ENCODE measurements around the gene DAB2IP. TPM values are rescaled to one million over a fixed set of nuclear protein-coding genes. Genes with fewer than 3 reads are reported as not detected.

Gene DAB2IP
- total and polyA plus RNA-seq, 2 experiments from 2014 or later, result 8.9 to 42.8 TPM

DNA sequence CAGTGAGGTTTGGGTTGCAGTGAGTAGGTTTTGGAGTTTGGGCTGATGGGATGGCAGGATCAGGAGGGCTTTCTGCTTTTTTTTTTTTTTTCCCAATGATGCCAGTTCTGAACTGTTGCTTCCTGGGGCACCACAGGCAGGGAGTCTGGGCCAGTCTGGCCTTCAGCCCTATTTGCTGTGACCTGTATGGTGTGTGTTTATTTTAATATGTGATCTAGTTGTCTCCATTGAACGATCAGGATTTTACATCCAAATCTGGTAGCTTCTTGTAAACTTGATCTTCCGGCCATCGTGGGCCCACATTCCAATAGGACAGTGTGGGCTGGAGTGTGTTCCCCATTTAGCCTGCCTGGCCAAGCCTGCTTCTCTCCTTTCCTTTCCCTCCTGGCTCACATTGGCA, 25.8 kb upstream of the DAB2IP start:
- peaks cover 12% of the 10 kb centered on the region; the same call in 2 of the 3 replicates for H3K4me1 Mint-ChIP-seq
- TF ChIP-seq, protein P1, sequence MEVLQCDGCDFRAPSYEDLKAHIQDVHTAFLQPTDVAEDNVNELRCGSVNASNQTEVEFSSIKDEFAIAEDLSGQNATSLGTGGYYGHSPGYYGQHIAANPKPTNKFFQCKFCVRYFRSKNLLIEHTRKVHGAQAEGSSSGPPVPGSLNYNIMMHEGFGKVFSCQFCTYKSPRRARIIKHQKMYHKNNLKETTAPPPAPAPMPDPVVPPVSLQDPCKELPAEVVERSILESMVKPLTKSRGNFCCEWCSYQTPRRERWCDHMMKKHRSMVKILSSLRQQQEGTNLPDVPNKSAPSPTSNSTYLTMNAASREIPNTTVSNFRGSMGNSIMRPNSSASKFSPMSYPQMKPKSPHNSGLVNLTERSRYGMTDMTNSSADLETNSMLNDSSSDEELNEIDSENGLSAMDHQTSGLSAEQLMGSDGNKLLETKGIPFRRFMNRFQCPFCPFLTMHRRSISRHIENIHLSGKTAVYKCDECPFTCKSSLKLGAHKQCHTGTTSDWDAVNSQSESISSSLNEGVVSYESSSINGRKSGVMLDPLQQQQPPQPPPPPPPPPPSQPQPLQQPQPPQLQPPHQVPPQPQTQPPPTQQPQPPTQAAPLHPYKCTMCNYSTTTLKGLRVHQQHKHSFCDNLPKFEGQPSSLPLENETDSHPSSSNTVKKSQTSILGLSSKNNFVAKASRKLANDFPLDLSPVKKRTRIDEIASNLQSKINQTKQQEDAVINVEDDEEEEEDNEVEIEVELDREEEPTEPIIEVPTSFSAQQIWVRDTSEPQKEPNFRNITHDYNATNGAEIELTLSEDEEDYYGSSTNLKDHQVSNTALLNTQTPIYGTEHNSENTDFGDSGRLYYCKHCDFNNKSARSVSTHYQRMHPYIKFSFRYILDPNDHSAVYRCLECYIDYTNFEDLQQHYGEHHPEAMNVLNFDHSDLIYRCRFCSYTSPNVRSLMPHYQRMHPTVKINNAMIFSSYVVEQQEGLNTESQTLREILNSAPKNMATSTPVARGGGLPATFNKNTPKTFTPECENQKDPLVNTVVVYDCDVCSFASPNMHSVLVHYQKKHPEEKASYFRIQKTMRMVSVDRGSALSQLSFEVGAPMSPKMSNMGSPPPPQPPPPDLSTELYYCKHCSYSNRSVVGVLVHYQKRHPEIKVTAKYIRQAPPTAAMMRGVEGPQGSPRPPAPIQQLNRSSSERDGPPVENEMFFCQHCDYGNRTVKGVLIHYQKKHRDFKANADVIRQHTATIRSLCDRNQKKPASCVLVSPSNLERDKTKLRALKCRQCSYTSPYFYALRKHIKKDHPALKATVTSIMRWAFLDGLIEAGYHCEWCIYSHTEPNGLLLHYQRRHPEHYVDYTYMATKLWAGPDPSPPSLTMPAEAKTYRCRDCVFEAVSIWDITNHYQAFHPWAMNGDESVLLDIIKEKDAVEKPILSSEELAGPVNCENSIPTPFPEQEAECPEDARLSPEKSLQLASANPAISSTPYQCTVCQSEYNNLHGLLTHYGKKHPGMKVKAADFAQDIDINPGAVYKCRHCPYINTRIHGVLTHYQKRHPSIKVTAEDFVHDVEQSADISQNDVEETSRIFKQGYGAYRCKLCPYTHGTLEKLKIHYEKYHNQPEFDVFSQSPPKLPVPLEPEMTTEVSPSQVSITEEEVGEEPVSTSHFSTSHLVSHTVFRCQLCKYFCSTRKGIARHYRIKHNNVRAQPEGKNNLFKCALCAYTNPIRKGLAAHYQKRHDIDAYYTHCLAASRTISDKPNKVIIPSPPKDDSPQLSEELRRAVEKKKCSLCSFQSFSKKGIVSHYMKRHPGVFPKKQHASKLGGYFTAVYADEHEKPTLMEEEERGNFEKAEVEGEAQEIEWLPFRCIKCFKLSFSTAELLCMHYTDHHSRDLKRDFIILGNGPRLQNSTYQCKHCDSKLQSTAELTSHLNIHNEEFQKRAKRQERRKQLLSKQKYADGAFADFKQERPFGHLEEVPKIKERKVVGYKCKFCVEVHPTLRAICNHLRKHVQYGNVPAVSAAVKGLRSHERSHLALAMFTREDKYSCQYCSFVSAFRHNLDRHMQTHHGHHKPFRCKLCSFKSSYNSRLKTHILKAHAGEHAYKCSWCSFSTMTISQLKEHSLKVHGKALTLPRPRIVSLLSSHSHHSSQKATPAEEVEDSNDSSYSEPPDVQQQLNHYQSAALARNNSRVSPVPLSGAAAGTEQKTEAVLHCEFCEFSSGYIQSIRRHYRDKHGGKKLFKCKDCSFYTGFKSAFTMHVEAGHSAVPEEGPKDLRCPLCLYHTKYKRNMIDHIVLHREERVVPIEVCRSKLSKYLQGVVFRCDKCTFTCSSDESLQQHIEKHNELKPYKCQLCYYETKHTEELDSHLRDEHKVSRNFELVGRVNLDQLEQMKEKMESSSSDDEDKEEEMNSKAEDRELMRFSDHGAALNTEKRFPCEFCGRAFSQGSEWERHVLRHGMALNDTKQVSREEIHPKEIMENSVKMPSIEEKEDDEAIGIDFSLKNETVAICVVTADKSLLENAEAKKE (CRISPR knock-in tag; IDR thresholded peaks at IDR 0.05), result no peak
- TF ChIP-seq ZNF331 (CRISPR knock-in tag; IDR thresholded peaks at IDR 0.05; ENCODE audit: low read depth), result no peak
- TF ChIP-seq ETS1 (IDR thresholded peaks at IDR 0.05), result no peak
- TF ChIP-seq STAT1 (IDR thresholded peaks at IDR 0.05; ENCODE audit: unreplicated experiment), result no peak
- no peak for TF ChIP-seq NANOG (IDR thresholded peaks at IDR 0.05; ENCODE audit: borderline replicate concordance)
- TF ChIP-seq POLR2AphosphoS5 (IDR thresholded peaks at IDR 0.05; ENCODE audit: low read depth), result no peak
- H3K27me3 Mint-ChIP-seq (ENCODE audit: insufficient read depth, low read depth, poor library complexity), result no peaks in the 10 kb centered on the region

More for the DNA sequence above, 25.8 kb upstream of the DAB2IP start:
- H3K27ac ChIP-seq (ENCODE audit: low read depth), result no peak overlapping the region
- no peak overlapping the region for H3K27ac Mint-ChIP-seq
- ATAC-seq (no peak), DNase-seq (ENCODE audit: low spot score) (no peak)
- no peaks in the 10 kb centered on the region for H3K9me2 ChIP-seq (ENCODE audit: insufficient read depth)
- no peaks in the 10 kb centered on the region for H3K36me3 ChIP-seq (ENCODE audit: insufficient read depth)
- H3K27me3 ChIP-seq (ENCODE audit: insufficient read depth), result no peaks in the 10 kb centered on the region
- no peak overlapping the region for H3K4me2 ChIP-seq
- no peak overlapping the region for H3K4me3 Mint-ChIP-seq
- no peaks in the 10 kb centered on the region for H3K9me3 Mint-ChIP-seq
- H3K79me2 ChIP-seq (replicated peaks; ENCODE audit: insufficient read depth), result 0 out of 2 replicates have a peak, but pooled peaks cover 4% of the 10 kb centered on the region
- H3F3A ChIP-seq (replicated peaks; ENCODE audit: low read depth), result no peaks in the 10 kb centered on the region
- no peak overlapping the region for H2AFZ ChIP-seq
- H3K36me3 Mint-ChIP-seq (ENCODE audit: low read depth), result no peaks in the 10 kb centered on the region; the same call in 2 of the 3 replicates
- no peaks in the 10 kb centered on the region for H3K4me1 ChIP-seq (ENCODE audit: insufficient read depth)
- H4K20me1 ChIP-seq (replicated peaks; ENCODE audit: insufficient read depth), result peaks cover 15% of the 10 kb centered on the region
- H3K4me3 ChIP-seq, result no peak overlapping the region

Measured in GM23338 (cell line).